ENCODE results near the gene KIF12.
A peak's percentile ranks its signal among the peaks of the same experiment; 100 is the strongest.

Gene KIF12

DNA sequence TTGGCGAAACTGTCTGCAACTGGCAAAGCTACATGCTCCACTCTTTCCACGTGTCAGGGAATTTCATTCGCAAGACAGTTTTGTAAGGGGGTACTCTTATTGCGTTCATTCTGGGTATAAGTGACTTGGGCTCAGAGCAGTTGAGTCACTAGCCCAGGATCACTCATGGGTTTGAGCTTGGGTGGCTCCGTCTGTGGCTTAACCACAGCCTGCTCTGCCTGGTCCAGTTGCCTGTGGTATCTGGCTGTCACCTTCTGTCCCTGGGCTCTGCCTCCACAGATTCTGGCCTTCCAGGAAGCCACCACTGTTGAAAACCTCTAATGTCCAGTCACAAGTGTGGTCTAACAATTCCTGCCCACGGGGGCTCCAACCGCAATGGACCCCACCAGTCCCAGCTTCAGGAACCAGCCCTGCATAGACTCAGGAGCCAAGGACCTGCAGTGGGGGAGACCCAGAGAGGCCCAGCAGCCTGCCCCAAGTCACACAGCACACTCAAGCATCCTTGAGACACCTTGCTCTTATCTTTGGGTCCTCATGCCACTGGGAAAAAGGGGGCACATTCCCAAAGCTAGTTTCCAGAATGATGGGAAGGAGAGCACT lies 10.4 kb downstream of the KIF12 start:
- DNase-seq = peak in 2 of 10 donors; percentile 27 to 65
- intact Hi-C loops (cut with DNase I) = no loop called here

DNA sequence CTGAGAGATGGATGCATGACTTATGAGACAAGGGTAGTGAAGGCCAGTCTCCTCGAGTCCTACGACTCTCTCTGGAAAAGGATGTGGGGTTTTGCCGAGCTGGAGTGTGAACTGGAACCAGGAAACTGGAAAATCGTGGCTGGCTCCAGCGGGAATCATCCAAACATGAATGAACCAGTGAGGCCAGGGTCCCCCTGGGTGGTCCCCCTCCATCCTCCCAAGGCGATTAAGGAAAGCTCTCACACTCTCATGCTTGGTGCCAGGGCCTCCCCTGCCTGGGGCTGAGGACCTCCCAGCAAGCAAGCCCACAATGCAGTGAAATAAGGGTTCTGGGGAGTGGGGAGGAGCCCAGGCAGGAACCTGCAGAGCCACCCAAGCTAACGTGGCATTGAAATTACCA lies 11.4 kb downstream of the KIF12 start:
- DNase-seq = peak in 1 of 10 donors; percentile 44
- intact Hi-C loops (cut with DNase I) = no loop called here

DNA sequence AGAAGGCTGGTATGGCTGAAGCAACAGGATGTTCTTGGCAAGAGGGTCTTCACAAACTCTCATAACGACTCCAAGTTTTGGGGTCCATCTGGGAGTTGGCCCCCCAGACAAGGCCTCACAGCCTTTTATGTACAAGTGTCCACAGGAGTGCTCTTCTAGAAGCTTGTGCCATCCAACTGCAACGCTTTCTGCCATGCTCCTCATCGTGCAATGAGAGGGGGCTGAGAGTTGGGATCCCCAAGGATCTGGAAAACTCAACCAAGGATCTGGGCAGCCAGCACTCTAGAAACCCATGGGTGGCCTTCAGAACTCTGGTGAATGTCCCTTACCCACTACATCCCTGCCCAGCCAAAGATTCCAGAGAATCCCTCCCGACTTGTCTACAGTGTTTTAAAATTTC lies 12.5 kb downstream of the KIF12 start:
- intact Hi-C loops (cut with DNase I) = no loop called here
- DNase-seq = peak in 1 of 10 donors; percentile 14

DNA sequence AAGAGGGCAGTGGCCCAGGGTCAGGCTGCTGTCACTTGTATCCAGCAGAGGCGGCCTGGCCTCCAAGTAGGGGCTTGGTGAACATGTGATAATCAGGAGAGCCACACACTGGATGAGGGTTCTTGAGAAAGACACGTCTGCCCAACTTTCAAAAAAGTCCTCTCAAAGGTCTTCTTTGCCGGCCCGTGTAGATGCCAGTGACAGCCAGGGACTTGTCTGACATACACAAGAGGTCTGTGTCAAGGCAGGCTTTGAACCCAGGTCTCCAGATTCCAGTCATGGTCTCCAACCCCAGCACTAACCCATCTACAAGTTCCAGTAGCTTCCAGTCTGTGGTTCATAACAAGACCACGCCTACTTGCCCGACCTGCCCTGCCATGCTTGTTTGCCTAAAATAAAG lies 13.1 kb downstream of the KIF12 start:
- intact Hi-C loops (cut with DNase I) = no loop called here
- peak in 1 of 10 donors; percentile 35 for DNase-seq

DNA sequence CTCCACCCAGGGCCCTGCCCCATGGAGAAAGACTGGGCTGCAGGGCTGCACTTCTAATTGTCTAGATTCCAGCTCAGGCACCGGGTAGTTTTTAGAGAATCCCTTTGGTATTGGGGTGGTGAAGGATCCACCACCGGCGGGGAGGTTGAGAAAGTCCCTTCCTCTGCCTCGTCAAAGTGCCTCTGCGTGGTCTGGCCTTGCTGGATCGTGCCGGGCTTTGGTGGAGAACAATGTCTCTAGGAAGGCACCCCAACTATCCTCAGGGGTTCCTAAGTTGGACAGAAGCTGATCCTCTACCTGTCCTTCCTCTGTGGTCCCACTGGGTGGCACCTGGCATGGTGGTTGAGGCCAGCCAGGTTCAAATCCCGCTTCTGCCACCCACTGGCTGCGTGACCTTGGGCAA lies 13.7 kb downstream of the KIF12 start:
- intact Hi-C loops (cut with DNase I) = no loop called here
- peak in 2 of 10 donors; percentile 47 to 63 for DNase-seq

DNA sequence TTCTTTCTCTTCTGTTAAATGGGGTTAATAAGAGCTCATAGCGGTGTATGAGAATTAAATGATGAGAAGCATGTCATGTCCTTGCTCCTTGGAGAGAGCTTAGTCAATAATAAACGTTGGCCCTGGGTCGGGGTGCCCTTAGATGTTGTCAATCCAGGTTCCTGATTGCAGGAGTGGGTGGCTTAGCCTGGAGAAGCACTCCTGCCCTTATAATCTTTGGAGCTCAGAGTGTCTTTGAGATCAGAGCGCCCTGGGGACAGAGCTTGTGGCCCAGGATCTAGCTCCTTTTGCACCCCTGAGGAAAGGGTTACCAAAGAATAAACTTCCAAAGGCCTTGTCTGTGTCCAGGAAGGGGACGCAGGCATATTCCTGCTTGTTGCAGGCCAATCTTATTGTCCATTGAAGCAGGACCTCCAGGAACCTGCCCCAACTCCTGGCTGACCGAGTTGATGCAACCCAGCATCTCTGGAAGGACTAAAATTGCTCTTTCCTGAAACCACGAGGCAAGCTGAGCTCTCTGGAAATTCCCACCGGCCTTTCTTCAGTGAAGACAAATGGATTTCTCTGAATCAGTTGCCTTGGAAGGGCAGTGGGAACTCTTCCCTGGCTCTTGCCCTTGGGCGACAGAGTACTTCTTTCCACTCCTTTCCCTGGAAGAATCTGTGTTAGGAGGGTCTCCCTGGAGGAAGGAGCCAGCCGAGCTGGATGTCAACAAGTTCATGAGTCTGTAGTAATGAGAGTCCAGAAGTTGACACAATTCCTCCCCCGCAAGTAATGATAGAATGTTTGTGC lies 14.6 kb downstream of the KIF12 start:
- intact Hi-C loops (cut with DNase I) = no loop called here
- DNase-seq = peak in 1 of 10 donors; percentile 41

DNA sequence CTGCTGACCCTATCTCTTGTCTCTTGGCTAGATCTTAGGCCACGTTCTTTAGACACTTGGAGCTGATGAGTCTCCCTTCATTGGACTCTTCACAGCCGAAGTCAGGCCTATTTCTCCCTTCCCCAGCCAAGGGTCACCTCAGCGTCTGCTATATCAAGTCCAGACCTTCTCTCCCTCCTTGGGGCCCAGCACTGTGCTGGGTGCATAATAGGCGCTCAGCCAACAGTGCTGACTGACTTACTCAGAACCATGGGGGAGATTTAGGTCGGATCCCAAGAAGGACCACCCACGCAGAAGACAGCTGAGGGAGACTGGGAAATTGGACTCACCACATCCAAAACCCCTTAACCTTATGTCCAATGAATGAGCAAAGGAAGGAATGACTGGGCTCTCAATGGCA lies 15.4 kb downstream of the KIF12 start:
- DNase-seq = peak in 1 of 10 donors; percentile 42
- intact Hi-C loops (cut with DNase I) = loop anchor here (1.0 kb wide), 1 partner anchor 188 kb away; no protein-coding TSS in a partner anchor

DNA sequence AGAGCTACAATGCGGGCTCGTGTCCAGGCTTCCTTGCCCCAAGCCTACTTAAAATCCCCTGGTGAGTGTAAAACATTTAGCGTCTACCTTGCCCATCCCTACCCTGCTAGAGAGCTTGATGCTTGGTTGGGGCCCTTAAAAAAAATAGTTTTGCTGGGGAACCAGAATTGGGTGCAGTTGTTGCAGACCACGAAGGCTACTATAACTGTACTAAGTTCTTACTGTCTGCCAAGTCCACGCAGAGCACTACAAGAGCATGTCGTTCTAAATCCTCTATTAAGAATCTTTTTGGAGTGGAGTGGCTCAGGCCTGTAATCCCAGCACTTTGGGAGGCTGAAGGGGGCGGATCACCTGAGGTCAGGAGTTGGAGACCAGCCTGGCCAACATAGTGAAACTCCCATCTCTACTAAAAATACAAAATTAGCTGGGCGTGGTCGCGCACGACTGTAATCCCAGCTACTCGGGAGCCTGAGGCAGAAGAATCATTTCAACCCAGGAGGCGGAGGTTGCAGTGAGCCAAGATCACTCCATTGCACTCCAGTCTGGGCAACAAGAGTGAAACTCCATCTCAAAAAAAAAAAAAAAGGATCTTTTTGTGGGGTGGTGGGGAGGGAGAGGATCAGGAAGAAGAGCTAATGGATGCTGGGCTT lies 16.2 kb downstream of the KIF12 start:
- peak in 1 of 10 donors; percentile 24 for DNase-seq
- intact Hi-C loops (cut with DNase I) = loop anchor here (1.0 kb wide), 3 partner anchors 188 to 222 kb away; no protein-coding TSS in a partner anchor

DNA sequence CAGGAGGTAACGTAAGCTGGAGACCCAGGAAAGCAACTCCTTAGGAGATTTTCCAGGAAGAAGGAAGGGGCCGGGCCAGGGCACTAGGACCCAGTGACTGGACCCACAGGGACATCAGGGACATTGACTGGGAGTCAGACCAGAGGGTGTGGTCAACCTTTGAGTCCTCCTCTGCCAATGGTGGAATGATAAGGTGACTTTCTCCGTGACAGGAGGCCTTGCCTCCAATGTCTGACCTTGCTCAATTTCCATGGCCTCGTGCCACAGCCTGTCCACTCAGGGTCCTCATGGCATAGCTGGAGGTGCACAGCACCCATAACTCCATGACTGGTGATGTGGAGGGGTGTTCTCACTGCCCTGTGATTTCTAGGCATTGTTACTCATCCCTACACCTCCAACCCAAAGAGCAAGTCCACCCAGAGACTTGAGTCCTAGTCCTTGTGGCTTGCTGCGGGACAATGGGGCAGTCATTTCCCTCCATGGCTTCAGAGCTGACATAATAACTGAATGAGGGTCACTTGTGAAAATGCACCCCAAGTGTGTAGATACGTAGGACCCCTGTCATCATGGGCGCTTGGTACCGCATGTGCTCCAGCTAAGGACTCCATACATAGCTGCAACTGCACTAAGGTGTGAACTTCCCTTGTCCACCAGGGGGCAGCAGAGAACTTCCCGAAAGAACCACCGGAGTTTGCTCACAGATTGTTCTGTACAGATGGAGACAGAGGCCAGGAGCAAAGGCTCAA lies 16.9 kb downstream of the KIF12 start:
- intact Hi-C loops (cut with DNase I) = loop anchor here (1.0 kb wide), 2 partner anchors 209 to 223 kb away; no protein-coding TSS in a partner anchor
- DNase-seq = peak; percentile 69 to 97 (median 93)

DNA sequence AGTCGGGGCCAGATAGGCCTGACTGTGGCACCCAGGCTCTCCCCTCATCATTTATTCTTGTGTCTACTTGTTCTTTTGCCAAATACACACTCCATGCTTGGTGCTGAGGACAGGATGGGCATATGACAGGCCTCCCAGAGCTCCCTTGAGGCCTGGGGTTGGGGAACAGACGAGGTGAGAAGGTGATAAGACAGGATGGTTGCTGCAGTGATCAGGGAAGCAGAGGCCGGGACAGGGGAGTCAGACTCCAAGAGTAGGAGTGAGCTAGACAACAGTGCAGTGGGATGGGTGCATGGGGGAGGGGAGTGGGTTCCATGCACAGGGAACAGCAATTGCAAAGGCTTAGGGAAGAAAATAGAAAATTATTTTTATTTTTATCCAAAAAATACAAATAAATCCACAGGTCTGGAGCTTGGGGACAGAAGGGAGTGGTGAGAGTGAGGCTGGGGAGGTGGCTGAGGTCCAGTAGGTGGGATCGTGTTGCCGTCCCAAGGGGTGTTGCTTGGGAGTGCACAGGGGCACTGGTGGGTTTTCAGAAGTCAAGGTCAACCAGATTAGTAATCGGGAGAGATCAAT lies 17.6 kb downstream of the KIF12 start:
- intact Hi-C loops (cut with DNase I) = loop anchor here (1.0 kb wide), 2 partner anchors 210 to 224 kb away; no protein-coding TSS in a partner anchor
- DNase-seq = peak in 1 of 10 donors; percentile 63

DNA sequence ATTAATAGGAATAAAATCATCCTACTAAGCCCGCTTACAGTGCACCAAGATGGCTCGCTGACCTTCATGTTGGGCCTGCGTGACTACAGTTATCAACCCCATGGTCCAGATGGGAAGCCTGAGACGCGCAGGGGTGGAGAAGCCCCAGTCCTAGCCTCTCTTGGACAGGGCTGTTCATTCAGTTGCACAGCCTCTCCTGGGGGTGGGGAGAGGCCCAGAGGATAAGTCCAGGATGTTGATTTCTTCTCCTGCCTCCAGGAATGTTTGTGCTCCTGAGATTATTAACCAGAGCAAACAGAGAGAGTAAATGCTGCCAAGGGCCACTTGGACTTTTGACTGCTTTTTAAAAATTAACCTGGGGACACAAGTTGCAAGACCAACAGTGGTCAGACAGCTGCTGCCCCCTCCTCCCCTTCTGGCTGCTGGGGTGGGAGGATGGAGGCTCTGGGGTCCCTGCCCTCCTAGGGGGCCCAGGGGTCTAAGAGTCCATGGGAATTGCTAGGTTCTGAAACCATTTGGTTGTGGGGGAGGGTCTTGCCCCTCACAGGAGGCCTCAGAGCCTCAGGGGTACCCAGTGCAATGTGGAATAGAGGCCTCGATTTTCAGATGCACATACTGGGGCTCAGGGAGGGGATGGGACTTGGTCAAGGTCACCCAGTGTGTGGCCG lies 18.2 kb downstream of the KIF12 start:
- DNase-seq = peak in 2 of 10 donors; percentile 42 to 45
- intact Hi-C loops (cut with DNase I) = no loop called here

DNA sequence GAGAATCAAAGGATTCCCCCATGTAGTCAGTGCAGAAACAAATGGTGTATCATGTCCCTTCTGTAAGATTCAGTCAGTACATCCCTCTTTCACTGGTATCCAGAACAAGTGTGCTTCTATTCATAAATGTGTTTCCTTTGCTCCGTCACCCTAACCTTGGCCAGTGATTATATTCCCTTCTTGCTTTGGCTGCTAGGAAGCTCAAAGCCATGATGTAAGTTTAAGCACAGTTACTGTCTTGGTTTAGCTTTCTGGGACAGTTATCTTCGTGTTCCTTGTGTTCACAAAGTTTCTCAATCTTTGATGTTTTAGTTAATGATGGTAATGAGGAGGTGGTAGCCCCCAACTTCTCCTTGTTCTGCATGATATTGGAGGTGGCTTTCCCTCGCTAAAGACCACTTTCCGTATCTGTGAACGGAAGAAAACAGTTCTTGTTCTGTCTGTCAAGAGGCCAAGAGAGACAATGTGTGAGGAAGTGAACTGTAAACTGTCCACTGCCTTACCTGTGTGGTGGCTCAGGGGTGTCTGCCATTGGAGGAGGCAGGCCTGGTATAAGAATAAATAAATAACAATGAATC lies 18.8 kb downstream of the KIF12 start:
- intact Hi-C loops (cut with DNase I) = no loop called here
- DNase-seq = no peak

DNA sequence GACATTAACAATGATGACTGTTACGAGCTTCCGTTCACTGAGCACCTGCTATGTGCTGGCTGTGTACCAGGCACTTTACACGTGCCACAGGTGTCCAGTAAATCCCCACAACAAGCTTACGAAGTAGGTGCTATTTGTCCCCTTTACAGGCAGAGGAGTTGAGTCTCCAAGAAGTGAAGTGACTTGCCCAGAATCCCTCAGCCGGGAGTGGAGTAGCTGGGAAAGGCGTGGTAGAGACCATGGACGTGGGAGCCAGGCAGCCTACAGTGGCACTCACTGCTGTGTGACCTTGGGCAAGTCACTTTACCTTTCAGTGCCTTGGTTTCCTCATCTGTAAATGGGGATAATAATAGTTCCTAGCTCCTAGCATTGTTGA lies 20.3 kb downstream of the KIF12 start:
- intact Hi-C loops (cut with DNase I) = no loop called here
- DNase-seq = peak in 1 of 10 donors; percentile 24

DNA sequence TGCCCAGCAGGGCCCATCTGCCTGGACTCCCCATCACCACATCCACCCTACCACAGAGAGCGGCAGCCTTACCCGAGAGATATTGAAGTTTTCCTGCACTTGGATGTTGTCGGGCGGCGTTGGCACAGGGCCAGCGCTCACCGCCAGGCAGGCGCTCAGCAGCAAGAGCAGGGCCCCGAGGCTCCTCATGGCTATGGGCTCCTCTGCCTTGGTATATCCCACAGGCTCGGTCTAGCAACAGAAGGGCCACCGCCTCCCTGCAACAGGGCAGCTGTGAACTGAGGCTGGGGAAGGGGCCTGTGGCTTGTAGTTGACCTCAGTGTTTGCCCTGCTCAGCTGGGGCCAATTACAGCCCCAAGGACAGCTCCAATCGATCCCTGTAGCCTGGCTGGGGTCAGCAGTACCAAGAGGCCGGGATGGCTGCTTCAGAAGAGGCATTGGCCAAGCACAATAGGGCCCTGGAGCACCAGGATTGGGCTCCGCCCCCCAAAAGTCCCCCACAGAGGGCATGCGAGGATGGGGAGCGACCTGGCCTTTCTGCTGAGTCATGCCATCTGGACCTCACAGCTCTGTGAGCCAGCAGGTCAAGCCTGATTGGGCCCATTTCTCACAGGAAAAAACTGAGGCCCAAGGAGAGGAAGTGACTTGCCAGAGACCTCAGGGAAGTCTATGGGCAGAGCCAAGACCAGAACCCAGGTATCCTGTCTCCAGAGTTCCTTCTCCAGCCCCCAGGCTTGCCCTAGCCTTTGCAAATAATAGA lies 20.9 kb downstream of the KIF12 start, which contains the start of gene AMBP:
TSS of gene AMBP (minus strand) at position 280 of the 760 bp plus-strand sequence. CDS start at position 189, 91 bp downstream.
- DNase-seq = peak in 3 of 10 donors; percentile 57 to 71 (median 61)
- intact Hi-C loops (cut with DNase I) = no loop called here

DNA sequence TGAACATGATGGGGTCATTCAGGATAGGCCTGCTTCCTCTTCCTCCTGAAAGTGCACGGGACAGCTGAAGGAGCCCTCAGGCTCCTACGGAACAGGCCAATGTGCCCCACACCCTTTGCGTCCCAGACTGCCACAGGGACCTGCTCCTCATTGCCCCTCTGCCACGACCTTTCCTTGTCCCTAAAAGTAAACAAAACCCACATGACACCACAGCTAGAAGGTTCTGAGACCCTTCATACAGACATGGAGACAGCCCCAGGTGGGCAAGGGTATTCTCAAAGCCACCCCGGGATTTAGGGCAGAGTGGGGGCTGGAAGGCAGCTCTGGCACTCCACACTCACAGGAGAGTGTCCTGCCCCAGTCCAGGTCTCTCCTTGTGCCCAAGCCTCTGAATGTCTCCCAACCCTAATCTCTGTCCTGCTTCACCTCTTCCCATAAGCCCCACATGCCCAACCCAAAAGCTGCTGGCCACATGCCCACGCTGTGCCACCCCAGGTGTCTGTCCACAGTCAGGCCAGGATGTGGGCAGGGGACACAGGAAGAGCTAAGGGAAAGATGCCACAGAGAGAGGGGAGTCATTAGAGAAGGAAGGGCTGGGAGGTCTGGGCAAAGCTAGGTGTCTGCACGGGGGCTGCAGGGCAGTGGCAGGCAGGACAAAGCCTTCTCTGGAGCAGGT lies 21.8 kb downstream of the KIF12 start:
- intact Hi-C loops (cut with DNase I) = no loop called here
- peak in 3 of 10 donors; percentile 41 to 60 (median 57) for DNase-seq

DNA sequence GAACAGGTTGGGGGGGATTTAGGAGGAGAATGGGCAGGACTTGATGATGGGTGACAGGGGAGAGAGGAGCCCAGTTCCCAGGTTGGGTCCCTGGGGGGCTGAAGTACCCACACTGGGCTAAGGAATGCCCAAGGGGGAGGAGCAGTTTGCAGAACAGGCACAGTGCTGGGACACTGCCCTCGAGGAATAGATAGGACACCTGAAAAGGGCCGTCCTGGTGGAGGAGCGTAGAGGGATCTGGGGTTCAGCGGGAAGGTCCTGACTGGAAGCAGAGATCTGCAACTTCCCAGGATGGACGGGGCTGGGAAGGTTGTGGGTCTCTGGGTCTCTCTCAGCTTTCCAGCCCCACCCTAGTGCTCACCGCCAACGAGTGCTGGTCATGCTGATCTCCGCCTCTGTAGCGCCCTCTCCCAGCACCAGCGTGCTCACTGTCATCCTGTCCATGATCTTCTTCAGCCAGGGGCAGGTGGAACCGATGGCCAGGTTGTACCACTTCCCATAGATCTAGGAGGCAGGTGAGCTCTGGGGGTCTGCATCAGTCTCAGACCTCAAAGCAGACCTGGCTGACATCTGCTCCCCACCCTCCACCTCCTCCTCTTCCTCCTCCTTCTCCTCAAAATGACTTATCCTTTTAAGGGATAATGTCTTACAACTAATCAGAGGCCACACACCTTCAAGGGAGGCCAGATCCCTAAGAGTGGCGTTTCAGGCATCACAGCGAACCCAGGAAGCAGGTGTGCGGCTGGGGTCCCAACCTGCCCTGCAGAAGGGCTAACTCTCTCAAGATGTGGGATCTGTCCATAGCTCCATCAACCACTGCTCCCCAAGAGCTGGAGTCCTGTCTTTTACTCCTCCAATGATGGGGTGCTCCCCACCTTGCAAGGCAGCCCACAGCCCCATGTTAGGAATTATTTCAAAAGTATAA lies 22.6 kb downstream of the KIF12 start:
- intact Hi-C loops (cut with DNase I) = no loop called here
- peak in 2 of 10 donors; percentile 39 to 57 for DNase-seq

DNA sequence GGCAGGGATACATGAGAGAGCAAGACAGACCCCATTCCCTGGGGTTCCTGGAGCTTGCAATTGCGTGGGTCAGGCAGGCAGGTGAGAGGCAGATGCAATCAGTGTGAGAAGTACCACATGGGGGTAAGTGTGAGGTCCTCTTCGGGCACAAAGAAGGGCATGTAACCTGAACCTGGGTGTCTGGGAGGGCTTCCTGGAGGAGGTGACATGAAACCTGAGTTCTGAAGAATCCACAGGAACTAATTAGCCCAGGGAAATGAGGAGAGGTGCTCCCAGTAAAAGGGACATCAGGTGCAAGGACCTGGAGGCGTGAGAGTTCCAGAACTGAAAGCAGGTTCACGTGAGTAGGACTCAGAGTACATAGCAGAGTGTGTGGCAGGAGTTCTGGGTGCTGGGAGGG lies 23.5 kb downstream of the KIF12 start:
- DNase-seq = peak in 1 of 10 donors; percentile 32
- intact Hi-C loops (cut with DNase I) = no loop called here

Measured in posterior cingulate gyrus (tissue), 11 donors.